Stimulated activated CD4-positive, alpha-beta T cell treated with anti-CD3 and anti-CD28 coated beads, TNF-alpha, amount 100 ng/mL, for 4 hours (primary cell): ENCODE results near the gene SH3PXD2B.
"Not testable (repeated sequence)": the region's sequence is repeated elsewhere in the genome, so short reads cannot be mapped to it uniquely, and the experiment has no call there.

Source experiments
- DNase-seq, 3 experiments: peaks; one replicate each; pipeline ENCODE4 v3.0.0-alpha.2; 2020; ENCODE audit warnings: low read depth in 3 of 3

The SH3PXD2B gene

DNA sequence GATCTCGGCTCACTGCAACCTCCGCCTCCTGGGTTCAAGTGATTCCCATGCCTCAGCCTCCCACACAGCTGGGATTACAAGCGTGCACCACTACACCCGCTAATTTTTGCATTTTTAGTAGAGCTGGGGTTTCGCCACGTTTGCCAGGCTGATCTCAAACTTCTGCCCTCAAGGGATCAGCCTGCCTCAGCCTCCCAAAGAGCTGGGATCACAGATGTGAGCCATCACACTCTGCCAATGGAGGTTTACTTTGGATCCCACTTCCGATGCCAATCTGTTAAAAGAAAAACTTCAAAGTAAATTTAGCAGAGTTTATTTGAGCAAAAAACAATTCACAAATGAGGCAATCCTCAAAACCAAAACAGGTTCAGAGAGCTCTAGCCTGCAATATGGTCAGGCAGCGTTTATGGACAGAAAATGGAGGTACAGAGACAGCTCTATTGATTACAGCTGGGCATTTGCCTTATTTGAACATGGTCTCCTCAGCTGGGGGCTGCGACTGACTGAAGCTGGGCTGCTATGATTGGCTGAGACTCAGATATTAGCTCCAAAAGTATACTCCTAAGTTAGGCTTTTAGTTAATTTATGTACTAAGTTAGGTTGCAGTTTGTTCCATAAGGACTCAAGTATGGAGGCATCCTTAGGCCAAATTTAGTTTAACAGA, 152.1 kb downstream of the SH3PXD2B start:
- DNase-seq = no peak

DNA sequence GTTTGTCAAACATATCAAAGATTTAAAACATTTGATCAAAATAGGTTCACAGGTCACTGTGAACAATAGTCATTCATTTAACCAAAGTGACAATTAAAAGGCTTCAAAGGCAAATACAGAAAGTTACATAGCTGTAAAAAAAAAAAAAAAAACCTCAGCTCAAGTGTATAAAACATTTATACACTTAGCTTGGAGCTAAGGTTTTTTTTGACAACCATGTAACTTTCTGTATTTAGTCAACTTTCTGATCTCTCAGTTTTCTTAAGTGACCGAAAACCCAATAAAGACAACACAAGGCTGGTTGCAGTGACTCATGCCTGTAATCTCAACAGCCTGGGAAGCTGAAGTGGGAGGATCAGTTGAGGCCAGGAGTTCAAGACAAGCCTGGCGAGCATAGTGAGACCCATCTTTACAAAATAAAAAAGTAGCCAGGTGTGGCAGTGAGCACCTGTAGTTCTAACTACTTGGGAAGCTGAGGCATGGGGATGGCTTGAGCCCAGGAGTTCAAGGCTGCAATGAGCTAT, 154.3 kb downstream of the SH3PXD2B start:
- no peak for DNase-seq

DNA sequence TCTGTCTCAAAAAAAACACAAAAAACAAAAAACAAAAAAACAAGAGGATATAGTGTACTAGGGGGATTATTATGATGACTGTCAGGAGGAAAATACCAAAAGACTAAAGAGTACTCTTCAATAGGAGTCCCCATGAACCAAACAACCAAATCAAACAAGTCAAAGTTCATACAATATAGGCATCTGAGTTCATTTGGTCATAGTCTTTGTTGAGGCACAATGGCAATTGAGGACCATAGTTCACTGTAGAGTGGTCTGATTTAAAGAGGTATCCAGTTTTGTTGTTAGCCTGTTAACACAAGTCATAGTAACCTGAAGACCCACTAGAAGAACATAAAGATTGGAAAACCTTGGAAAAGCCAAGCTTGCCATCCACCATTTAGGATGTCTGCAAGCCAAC, 159.5 kb downstream of the SH3PXD2B start:
- DNase-seq = no peak

DNA sequence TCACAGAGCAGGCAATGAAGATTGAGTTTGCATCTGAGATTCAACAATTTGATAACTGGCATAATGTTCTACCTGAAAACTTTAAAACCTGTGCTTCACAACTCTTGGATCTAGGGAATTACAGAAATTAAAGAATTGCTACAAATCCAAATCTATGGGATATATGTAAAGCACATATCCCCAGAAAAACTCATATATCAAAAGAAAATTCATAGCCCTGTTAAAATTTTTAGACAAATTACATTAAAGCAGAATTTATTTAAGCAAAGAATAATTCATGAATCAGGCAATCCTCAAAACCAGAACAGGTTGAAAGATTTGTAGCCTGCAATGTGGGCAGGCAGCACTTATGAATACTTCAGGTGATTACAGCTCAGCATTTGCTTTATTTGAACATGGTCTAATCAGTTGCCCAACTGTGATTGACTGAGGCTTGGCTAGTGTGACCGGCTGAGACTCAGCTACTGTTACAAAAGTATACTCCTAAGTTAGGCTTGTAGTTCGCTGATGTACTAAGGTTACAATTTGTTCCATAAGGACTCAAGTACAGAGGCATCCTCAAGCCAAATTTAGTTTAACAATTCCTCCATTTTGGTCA, 160.5 kb downstream of the SH3PXD2B start:
- DNase-seq = no peak

DNA sequence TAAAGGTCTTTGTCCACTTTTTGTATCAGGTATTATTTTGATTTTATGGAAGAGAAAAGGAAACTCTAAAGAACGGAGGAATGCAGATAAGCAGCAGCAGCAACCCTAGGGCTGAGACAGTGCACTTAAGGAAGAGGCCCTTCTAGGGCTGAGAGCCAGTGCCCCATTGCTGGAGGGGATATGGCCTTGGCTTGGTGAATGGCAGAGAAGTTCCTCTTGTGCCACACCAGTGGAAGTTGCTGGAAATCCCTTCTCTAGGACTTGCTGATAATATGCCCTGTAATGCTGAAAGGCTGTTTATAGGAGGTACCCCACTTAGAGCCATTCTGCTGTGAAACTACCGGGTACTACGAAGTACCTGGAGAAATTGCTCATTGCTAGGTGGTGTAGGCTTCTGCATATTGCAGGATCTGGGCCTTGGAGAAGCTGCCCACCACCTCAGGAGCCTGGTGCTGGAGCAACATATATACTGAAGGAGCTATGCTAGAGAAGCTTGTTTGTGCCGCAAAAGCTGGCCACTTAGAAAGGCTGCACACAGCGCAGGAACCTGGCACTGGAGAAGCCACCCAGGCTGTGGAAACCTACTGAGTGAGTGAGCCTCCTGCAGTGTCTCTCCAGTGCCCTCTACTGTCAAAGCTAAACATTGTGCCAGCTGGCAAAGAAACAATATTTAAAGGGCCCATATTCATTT, 161.1 kb downstream of the SH3PXD2B start:
- peak; percentile 9 to 38 (median 34) for DNase-seq

DNA sequence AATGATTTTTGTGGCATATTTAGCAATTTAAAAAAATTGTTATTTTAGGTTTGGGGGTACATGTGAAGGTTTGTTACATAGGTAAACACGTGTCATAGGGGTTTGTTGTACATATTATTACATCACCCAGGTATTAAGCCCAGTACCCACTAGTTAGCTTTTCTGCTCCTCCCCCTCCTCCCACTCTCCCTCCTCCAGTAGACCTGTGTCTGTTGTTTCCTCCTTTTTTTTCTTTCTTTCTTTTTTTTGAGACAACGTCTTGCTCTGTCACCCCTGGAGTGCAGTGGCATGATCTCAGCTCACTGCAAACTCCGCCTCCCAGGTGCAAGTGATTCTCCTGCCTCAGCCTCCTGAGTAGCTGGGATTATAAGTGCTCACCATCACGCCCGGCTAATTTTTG, 162.5 kb downstream of the SH3PXD2B start:
- DNase-seq = not testable (repeated sequence)

DNA sequence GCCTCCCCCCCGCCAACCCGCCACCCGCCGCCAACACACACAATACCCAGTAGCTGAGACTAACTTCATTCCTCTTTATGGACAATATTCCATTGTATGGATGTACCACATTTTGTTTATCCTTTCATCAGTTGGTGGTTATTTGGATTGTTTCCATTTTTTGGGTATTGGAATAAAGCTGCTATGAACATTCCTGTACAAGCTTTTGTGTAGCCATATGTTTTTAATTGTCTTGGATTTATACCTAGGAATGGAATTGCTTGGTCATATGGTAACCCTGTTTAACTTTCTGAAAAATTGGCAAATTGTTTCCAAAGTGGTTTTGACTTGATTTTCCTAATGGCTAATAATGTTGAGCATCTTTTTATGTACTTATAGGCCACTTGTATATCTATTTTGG, 165.9 kb downstream of the SH3PXD2B start:
- no peak for DNase-seq

DNA sequence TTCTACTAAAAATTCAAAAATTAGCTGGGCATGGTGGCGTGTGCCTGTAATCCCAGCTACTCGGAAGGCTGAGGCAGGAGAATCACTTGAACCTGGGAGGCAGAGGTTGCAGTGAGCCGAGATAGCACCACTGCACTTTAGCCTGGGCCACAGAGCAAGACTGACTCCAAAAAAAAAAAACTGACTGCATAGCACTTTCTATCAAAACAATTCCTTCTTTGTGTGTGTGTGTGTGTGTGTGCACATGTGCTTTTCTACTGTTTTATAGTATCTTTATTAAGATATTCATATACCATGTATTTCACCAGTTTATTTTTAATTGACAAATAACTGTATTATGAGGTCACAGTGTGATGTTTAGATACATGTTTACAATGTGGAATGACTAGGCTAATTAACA, 167.2 kb downstream of the SH3PXD2B start:
- DNase-seq = not testable (repeated sequence)

DNA sequence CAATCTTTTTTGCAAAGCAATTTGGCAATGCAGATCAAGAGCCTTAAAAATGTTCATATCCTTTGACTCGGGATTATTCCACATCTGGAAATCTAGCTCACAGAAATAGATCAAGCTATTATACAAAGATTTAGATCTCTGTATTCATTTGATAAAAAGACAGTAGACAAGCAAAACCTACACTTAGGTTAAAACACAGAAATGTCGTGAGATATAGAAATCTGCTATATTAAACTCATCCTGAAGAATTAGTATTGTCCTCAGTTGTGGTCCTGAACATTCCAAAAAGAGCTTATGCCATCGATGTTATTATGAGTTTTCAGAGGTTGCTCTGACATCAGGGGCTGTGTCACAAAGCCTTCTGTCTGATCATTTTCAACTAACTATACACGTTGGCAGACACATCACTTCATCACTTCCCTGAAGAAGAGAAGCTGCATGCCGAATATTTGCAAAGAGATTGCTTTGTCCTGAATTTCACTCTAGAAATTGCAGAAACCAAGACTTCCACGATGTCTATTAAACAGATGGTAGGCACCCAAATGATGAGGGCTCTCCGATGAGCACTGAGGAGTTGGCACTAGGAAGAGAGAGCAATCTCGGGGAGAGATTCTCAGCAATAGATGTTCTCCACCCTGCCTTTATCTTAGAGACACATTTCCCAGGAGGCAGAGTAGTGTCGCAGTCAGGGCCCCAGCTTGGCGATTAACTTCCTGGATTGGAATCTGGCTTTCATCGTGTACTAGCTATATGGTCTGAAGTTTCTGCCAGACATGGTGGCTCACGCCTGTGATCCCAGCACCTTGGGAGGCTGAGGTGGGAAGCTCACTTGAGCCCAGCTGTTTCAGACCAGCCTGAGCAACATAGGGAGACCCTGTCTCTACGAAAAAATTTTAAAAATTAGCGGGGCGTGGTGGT, 168.8 kb downstream of the SH3PXD2B start:
- no peak for DNase-seq

DNA sequence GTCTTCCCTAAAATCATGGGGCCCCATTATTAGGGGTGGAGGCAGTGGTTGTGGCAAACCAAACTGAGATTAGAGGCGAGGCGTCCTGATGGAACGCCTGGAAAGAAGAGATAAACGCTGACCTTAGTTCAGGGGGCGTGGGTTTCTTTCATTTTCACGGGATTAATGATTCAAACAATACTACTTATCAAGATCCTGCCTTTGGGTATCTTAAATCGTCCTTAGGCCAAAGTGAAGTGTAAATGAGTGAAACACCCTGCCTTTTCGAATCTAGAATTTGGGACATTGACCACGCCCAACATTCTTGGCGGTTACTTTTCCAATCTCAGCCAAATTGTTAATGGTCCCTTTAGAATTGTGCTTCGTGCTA, 169.7 kb downstream of the SH3PXD2B start:
- no peak for DNase-seq

DNA sequence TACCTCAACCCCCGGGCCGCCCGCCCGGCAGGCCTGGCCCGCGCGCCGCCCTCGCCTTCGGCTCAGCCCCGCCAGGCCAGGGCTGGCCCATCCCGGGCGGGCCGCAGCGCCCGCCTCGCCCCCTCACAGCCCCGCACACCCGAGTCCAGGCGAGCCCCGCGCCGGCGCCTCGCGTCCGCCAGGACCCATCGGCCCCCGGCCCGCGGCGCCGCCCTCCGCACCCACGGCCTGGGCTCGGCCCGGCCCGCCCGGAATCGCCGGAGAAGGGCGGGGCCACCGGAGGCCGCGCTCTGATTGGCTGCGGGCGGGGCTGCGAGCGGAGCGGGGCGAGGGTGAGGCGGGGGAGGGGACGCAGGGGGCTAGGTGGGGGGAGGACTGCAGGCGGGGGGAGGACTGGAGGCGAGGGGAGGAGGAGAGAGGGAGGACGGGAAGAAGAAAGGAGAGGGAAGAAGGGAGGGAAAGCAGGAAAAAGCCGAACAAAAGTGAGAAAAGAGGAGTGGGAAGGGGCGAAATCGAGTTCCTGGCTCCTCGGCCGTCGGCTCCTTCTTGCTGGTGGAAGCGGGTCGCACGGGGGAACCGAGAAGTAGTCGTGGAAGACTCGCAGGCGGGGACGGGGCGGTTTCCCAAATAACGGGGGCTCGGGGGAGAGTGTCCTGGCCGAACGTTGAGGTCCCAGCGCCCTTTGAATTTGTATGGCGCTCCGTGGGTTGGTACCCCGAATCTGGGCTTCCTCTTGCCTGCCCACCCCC, 170.3 kb downstream of the SH3PXD2B start:
- DNase-seq = peak; percentile 66 to 75 (median 74)

DNA sequence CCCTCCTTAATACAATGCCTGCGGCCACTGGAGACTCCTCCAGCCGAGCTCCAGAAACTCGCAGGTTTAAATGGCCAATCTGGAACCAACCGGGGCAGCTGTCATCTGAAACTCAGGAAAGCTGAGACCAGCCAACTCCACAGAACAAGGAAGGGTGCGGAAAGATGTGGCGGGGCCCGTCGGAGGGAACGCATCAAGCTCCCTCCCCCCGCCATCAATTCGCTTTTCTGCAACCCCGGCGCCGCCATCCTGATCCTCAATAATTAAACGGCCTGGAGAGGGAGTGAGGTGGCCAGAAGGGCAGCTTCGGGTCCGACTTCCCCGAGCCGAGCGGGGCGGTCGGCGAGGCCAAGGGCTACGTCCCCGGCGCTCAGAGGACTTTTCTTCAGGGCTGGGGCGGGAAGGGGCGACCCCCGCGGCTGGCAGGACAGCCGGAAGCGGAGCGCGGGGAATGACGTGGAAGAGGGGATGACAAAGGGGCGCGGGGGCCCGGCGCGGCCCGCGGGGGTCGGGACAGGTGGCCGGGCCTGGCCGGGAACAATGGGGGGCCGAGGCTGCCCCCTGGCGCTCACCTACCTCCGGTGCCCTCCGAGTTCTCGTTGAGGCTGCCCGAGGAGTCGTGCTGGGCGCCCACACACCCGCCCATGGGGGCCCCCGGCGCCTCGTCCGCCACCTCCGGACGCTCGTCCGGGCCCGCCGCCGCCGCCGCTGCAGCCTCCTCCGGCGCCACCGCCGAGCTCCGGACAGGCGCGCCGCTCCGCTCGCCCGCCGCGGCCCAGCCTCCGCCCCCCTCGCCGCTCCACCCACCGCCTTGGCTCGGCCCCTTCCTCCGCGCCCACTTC, 171.1 kb downstream of the SH3PXD2B start, which contains the start of gene UBTD2:
Gene UBTD2 (minus strand): TSS at position 745 of the 842 bp plus-strand sequence. CDS start 99 bp downstream, at position 646.
- DNase-seq = peak; percentile 49 to 70 (median 57)

DNA sequence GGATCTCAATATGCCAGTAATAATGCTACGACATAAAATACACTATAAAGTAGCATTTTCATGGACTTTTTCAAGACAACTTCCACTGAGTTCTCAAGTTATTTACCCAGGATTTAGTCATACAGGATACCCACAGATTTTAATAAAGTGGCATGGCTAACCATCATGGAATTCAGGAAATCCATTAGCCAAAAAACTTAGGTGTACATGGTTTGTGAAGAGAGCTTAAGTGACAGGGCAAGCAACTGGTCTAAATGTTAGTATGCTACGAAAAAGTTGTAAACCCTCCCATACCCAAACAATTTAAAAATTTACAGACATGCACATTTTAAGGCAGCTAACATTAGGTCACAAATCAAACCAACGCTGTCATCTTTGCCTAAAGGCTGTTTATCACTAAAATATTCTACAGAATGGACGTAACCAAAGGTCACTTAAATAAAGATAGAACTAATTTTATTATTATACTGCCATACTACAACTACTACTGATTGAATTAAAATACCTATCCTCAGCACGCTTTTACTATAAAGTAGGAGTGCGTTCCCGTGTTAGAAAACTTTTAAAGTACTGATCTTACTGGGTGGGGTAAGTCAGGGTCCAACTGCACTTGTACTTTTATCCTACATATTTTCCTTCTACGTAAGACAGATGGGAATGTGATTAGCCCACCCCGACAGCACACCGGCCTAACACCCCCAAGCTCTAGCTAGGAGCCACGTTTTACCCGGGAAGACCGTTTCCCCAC, 171.9 kb downstream of the SH3PXD2B start:
- no peak for DNase-seq

DNA sequence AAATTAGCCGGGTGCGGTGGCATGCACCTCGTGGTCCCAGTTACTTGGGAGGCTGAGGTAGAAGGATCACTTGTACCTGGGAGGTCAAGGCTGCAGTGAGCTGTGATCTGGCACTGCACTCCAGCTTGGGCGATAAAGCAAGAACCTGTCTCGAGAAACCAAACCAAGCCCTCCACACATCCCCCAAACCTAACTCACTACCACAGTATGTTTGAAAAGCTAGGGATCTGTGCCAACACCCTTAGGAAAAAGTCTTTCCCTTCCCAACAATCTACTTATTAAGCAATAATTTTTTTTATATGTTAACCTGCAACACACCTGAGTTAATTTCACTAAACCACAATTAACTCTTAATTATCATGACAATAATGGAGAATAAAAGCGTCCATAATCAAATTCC, 173.0 kb downstream of the SH3PXD2B start:
- no peak for DNase-seq

DNA sequence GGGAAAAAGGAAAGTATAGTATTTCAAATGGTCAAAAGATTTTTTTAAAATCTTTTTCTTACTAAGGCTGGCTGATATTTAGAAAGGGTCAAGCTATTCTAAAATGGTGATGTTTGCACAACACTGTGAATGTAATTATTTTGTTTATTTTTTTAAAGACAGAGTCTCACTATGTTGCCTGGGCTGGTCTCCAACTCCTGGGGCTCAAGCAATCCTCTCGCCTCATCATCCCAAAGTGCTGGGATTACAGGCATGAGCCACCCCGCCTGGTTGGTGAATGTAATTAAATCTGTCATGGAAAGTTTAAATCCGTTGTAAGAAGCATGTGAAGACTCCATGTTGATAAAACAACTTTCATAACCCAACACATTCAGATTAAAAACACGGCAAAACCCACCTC, 173.4 kb downstream of the SH3PXD2B start:
- DNase-seq = no peak

DNA sequence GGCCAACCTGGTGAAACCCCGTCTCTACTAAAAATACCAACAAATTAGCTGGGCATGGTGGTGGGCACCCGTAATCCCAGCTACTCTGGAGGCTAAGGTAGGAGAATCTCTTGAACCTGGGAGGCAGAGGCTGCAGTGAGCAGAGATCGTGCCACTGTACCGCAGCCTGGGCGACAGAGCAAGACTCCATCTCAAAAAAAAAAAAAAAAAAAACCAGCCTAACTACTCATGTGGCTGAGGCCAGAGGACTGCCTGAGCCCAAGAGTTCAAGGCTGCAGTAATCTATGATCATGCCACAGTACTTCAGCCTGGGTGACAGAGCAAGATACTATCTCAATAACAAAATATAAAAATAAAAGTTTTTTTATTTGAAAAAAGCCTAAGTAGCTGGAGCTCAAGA, 174.0 kb downstream of the SH3PXD2B start:
- DNase-seq = no peak

DNA sequence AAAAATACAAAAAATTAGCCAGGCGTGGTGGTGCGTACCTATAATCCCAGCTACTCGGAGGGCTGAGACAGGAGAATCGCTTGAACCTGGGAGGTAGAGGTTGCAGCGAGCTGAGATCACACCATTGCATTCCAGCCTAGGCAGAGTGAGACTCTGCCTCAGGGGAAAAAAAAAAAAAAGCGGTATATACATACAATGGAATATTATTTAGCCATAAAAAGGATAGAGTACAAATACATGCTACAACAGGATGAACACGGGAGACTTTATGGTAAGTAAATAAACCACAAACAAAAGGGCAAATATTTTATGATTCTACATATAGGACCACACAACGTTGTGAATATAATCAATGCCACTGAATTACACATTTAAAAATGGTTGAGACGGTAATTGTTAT, 176.0 kb downstream of the SH3PXD2B start:
- no peak for DNase-seq

DNA sequence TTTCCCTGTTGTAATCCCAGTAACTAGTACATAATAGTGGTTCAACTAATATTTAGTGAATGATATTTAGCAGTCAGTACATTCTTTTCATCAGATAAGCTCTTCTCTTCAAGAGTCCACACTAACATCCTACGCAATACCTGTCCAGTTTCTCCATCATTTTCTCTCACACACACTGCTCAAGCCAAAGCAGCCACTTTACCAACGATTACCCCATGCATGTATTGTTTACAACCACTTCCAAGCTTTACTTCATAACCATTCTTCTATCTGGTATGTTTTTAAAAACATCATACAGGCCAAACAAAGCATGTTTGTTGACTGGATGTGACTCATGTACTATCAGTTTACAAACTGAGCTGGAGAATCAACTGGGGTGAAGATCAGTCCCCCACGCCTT, 178.1 kb downstream of the SH3PXD2B start:
- DNase-seq = no peak
